Natural killer cell treated with Interleukin-12 subunit alpha and Interleukin-12 subunit beta and Interleukin-15 and Interleukin-18, amount 100 ng/mL, for 72 hours (primary cell): ENCODE data around the gene TPI1. TPM values are rescaled to one million over a fixed set of nuclear protein-coding genes. Genes with fewer than 3 reads are reported as not detected.
A peak's percentile ranks its signal among the peaks of the same experiment; 100 is the strongest.

Experiments
- ATAC-seq, 2 donors: fragments of 150-1000 bp; cut with Tn5 transposase in 1 of 2; sonication (Bioruptor Pico), chemical (Tn5 transposase) in 1 of 2; 2 replicates each; pipeline ENCODE4 v1.10.0; 2021
- DNase-seq: peaks from one replicate; pipeline ENCODE4 v3.0.0; 2022; ENCODE audit warnings: low spot score
- H3K27ac Mint-ChIP-seq, 2 donors: 1 replicate in 1 of 2; 2 replicates in 1 of 2; pipeline ENCODE4 v1.8.0; 2022; ENCODE audit warnings: mixed read lengths in 2 of 2, mild to moderate bottlenecking in 1 of 2, moderate library complexity in 1 of 2
- H3K27me3 Mint-ChIP-seq, 2 donors: 1 replicate in 1 of 2; 2 replicates in 1 of 2; pipeline ENCODE4 v1.8.0; 2022; ENCODE audit warnings: mixed read lengths in 2 of 2
- H3K36me3 Mint-ChIP-seq: one replicate; pipeline ENCODE4 v1.8.0; 2022; ENCODE audit warnings: mixed read lengths
- H3K4me1 Mint-ChIP-seq, 2 donors: 1 replicate in 1 of 2; 2 replicates in 1 of 2; pipeline ENCODE4 v1.8.0; 2022; ENCODE audit warnings: low read depth in 2 of 2, mixed read lengths in 2 of 2, mild to moderate bottlenecking in 1 of 2
- H3K4me3 Mint-ChIP-seq: one replicate; pipeline ENCODE4 v1.8.0; 2022; ENCODE audit warnings: mixed read lengths
- H3K9me3 Mint-ChIP-seq: 2 replicates; pipeline ENCODE4 v1.8.0; 2022; ENCODE audit warnings: mixed read lengths
- total RNA-seq, 2 donors: library from RNA; stranded (reverse); gene quantifications; one replicate each; pipeline ENCODE4 v1.2.3, GENCODE V29; 2022

The TPI1 gene
- total RNA-seq, 2 donors from 2014 or later, result 1,157 to 1,903 TPM

DNA sequence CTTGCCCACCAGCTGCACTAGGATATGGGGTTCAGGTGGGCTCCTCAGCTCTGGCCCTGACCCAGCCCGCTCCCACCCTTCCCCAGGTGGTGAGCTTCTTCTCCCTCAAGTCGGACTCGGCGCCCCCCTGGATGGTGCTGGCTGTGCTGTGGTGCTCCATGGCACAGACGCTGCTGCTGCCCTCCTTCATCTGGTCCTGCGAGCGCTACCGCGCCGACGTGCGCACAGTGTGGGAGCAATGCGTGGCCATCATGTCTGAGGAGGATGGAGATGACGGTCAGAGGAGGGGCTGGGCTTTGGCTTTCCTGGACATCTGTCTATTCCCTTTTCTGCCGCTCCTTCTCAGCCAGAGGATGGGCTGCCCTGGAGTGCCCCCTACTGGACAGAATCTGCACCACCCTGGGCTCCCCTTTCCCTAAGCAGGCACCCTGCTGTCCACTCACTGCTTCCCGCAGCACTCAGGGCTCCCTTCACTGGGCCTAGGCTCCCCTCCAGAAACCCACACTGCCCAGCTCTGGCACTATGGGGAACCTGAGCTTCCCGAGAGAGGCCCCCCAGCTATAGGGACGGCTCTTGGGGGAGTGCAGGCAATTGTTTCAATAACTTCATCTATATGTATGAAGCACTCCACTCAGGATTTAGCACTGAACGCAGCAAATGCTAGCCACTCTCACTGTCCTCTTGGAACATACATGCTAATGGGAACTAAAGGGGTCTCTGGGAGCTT, 41.8 kb upstream of the TPI1 start:
- H3K27ac Mint-ChIP-seq, result no peak overlapping the region
- H3K27me3 Mint-ChIP-seq, result peaks cover 64 to 67% of the 10 kb centered on the region in 2 donors

DNA sequence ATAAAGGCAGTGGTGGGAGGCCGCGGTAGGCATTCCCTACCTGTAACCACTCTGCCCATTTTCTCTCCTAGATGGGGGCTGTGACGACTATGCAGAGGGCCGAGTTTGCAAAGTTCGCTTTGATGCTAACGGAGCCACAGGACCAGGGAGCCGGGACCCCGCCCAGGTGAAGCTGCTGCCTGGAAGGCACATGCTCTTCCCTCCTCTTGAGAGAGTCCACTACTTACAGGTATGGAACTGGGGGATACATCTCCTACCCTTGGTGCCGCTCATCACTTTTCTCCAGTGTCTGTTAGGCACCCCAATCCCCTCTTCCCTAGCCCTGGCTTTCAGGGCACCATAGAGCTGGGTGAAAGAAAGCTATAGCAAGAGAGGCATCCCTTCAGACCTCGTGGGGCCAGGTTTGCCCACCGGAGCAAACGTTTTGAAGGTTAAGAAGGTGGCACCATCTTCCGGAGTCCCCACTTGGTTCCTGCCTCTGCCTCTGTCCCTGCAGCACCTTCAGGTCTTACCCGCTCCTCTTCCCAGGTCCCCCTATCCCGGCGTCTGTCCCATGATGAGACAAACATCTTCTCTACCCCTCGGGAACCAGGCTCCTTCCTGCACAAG, 41.1 kb upstream of the TPI1 start:
- no peak overlapping the region for H3K27ac Mint-ChIP-seq
- no peaks in the 10 kb centered on the region for H3K36me3 Mint-ChIP-seq
- no peaks in the 10 kb centered on the region for H3K9me3 Mint-ChIP-seq
- ATAC-seq (no peak), DNase-seq (no peak)
- peaks cover 19 to 32% of the 10 kb centered on the region in 2 donors for H3K4me1 Mint-ChIP-seq
- peaks cover 64 to 68% of the 10 kb centered on the region in 2 donors for H3K27me3 Mint-ChIP-seq
- no peak overlapping the region for H3K4me3 Mint-ChIP-seq

More for the DNA sequence above, 41.8 kb upstream of the TPI1 start:
- Mint-ChIP-seq H3K36me3 (no peaks in the 10 kb centered on the region), H3K4me3 (no peak overlapping the region), H3K4me1 (peaks cover 19 to 34% of the 10 kb centered on the region in 2 donors), H3K9me3 (no peaks in the 10 kb centered on the region)
- DNase-seq, result peak; percentile 78
- ATAC-seq, result peak; percentile 67 to 79

DNA sequence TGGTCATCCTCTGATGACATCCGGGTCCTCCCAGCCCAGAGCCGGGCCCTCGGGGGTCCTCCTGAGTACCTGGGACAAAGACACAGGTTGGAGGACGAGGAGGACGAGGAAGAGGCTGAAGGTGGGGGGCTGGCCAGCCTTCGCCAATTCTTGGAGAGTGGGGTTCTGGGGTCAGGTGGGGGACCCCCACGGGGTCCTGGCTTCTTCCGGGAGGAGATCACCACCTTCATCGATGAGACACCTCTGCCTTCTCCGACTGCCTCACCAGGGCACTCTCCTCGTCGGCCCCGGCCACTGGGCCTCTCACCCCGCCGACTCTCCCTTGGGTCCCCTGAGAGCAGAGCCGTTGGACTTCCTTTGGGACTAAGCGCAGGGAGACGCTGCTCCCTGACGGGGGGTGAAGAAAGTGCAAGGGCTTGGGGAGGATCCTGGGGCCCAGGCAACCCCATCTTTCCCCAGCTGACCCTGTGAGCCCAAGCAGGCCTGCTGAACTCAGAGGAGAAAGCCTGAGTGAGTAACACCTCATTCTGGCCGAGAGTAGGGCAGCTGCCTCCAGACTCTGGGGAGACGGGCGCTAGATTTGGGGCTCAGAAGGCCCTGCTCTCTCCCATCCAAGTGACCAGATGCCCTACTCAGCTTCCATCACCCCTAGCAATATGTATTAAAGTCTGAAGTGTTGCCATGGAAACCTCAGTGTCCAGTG, 40.4 kb upstream of the TPI1 start:
- H3K4me1 Mint-ChIP-seq, result peaks cover 19 to 30% of the 10 kb centered on the region in 2 donors
- no peaks in the 10 kb centered on the region for H3K9me3 Mint-ChIP-seq
- no peak overlapping the region for H3K27ac Mint-ChIP-seq
- peaks cover 68 to 75% of the 10 kb centered on the region in 2 donors for H3K27me3 Mint-ChIP-seq
- H3K36me3 Mint-ChIP-seq, result no peaks in the 10 kb centered on the region
- H3K4me3 Mint-ChIP-seq, result peak overlapping the region; percentile 51
- DNase-seq (no peak), ATAC-seq (no peak)

DNA sequence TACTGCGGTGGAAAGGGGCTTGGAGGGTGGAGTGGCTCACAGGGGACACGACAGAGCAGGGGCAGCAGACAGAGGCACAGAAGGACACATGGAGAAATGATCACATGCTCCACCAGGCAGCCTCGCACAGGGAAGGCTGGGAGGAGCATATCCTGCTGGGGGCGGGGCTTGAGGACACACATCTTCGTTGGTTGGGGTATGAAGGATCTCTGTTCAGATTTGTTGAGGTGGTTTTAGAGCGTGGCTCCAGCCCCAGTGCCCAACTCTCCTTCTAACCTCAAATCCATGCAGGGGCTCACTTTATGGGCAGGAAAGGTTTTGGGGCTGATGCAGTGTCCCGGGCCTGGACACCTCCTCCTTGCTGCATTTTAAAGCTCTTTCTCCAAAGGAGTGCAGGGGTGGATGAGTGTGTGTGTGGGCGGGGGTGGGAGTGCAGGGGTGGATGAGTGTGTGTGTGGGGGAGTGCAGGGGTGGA, 39.9 kb upstream of the TPI1 start:
- DNase-seq, result no peak
- Mint-ChIP-seq H3K4me3 (peak overlapping the region; percentile 51), H3K4me1 (peaks cover 19 to 27% of the 10 kb centered on the region in 2 donors), H3K27me3 (peaks cover 68 to 73% of the 10 kb centered on the region in 2 donors), H3K9me3 (no peaks in the 10 kb centered on the region), H3K27ac (no peak overlapping the region), H3K36me3 (no peaks in the 10 kb centered on the region)
- ATAC-seq, result no peak

DNA sequence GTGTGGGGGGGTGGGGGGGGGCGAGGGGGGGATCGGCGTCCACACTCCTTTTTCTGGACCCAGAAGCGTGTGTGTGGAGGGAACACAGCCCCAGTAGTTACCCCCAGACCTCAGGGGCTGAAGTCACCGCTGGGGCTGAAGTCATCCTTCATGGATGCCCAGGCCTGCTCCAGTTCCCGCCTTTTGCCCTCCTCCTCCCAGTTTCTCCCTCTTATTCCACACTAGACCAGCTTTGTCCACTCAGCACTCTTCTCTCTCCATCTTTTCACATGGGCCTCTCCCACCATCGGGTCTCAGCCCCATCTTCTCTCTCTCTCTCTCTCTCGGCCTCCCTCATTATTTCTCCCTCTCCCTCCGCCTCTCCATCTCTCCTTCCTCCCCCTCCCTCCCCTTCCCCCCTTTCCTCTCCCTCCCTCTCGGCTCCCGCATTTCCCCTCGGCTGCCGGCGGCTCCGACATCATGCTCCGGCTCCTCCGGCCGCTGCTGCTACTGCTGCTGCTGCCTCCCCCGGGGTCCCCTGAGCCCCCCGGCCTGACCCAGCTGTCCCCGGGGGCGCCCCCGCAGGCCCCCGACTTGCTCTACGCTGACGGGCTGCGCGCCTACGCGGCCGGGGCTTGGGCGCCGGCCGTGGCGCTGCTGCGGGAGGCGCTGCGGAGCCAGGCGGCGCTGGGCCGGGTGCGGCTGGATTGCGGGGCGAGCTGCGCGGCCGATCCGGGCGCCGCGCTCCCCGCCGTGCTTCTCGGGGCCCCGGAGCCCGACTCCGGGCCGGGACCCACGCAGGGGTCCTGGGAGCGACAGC, 39.1 kb upstream of the TPI1 start, which contains the start of gene P3H3:
TSS of gene P3H3 (plus strand) at position 426 of the 799 bp plus-strand sequence. CDS start at position 460, 34 bp downstream.
- peak within 1 kb of the TSS; percentile 83 for H3K4me3 Mint-ChIP-seq
- peaks cover 19 to 22% of the 10 kb centered on the region in 2 donors for H3K4me1 Mint-ChIP-seq
- no peaks in the 10 kb centered on the region for H3K9me3 Mint-ChIP-seq
- no peak for DNase-seq
- peaks cover 62 to 67% of the 10 kb centered on the region in 2 donors for H3K27me3 Mint-ChIP-seq
- H3K36me3 Mint-ChIP-seq, result no peaks in the 10 kb centered on the region
- peak within 1 kb of the TSS in 1 of 2 donors; percentile 61 for H3K27ac Mint-ChIP-seq
- peak; percentile 26 to 37 for ATAC-seq

DNA sequence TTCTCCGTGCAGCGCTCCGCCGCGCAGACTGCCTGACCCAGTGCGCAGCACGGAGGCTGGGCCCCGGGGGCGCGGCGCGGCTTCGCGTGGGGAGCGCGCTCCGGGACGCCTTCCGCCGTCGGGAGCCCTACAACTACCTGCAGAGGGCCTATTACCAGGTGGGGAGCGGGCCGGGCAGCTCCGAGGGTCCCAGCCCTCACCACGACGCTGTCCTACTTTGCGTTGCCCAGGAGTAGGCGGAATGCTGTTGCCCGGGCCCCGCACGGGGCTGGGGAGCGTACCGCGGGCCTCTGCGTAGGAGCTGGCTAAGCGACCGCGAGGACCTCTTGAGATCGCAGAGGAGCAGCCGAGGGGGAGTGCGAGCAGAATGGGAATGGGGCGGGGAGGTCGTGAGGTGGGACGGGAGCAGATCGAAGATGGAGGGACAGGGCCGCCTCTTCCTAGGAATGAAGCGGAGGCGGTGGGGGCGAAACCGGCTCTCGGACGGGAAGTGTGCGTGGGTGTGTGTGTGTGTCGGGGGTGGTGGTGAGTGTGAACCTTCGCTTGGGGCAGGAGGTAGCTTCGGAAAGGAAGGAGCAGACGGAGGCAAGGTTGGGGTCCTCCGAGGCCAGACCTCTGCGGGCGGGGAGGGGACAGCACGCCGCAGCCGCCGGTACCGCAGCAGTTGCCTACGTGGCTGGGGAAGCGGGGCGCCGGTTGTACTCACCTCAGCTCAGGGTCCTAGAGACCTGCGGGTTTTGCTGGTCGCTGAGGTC, 38.4 kb upstream of the TPI1 start:
- Mint-ChIP-seq H3K36me3 (no peaks in the 10 kb centered on the region), H3K27me3 (peaks cover 59 to 67% of the 10 kb centered on the region in 2 donors), H3K9me3 (no peaks in the 10 kb centered on the region), H3K4me1 (peaks cover 19 to 22% of the 10 kb centered on the region in 2 donors), H3K4me3 (peak overlapping the region; percentile 83), H3K27ac (peak overlapping the region in 1 of 2 donors; percentile 61)
- no peak for DNase-seq
- ATAC-seq, result peak; percentile 37 to 59

DNA sequence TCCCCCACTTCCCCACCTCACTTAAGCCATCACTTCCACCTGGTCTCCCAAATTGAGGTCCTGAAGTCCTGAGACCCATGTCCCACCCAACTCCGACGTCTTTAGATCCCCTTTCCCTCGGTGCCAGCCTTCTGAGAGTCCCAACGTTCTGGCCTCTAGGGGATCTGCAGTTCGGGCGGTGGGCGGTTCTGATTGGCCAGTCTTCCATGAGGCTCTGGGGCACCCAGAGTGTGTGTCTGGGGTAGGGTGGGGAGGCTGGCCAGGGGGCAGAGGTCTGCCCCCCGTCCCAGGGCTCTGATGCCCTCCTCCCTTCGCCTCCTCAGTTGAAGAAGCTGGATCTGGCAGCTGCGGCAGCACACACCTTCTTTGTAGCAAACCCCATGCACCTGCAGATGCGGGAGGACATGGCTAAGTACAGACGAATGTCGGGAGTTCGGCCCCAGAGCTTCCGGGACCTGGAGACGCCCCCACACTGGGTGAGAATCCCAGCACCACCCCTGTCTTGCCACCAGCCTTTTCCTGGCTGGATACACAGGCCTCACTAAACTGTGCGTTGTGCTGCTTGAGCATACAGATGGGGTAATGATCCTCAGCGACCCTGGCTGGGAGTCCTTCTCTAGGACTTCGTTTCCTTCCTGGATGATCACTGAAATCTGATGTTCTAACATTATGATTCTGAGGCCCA, 37.7 kb upstream of the TPI1 start:
- H3K27ac Mint-ChIP-seq, result peak overlapping the region in 1 of 2 donors; percentile 61

DNA sequence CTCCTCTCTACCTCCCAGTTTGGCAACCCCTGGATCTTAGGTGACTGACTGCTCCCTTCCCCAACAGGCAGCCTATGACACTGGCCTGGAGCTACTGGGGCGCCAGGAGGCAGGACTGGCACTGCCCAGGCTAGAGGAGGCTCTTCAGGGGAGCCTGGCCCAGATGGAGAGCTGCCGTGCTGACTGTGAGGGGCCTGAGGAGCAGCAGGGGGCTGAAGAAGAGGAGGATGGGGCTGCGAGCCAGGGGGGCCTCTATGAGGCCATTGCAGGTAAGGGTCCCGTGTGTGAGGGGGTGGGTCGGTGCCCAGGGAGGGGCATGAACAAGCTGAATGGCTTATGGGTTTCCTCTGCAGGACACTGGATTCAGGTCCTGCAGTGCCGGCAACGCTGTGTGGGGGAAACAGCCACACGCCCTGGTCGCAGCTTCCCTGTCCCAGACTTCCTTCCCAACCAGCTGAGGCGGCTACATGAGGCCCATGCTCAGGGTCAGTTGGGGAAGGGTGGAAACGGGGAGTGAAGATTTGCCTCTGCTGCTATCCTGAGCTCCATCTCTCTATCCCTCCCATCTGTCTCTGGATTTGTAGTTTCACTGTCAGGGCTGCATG, 36.9 kb upstream of the TPI1 start:
- Mint-ChIP-seq H3K4me1 (peaks cover 16 to 21% of the 10 kb centered on the region in 2 donors), H3K27ac (no peak overlapping the region), H3K4me3 (no peak overlapping the region), H3K9me3 (no peaks in the 10 kb centered on the region), H3K27me3 (peaks cover 47 to 54% of the 10 kb centered on the region in 2 donors), H3K36me3 (no peaks in the 10 kb centered on the region)
- no peak for ATAC-seq
- DNase-seq, result no peak

More for the DNA sequence above, 37.7 kb upstream of the TPI1 start:
- H3K4me3 Mint-ChIP-seq, result peak overlapping the region; percentile 83
- no peaks in the 10 kb centered on the region for H3K36me3 Mint-ChIP-seq
- DNase-seq, result no peak
- H3K27me3 Mint-ChIP-seq, result peaks cover 54 to 61% of the 10 kb centered on the region in 2 donors
- ATAC-seq, result no peak
- H3K4me1 Mint-ChIP-seq, result peaks cover 19 to 22% of the 10 kb centered on the region in 2 donors
- no peaks in the 10 kb centered on the region for H3K9me3 Mint-ChIP-seq

DNA sequence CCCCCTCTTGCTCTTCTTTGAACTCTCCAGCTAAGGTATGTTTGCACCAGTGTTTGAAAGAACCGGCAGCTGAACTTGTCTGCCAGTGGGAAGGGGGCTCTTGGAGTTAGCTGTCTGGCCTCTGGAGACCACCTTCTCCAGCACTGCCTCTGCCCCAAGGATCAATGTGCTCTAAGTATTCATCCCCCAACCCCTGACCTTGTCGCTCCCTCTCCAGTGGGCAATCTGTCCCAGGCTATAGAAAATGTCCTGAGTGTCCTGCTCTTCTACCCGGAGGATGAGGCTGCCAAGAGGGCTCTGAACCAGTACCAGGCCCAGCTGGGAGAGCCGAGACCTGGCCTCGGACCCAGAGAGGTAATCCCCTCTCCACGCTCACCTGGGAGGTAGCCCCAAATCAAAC, 36.3 kb upstream of the TPI1 start:
- Mint-ChIP-seq H3K36me3 (no peaks in the 10 kb centered on the region), H3K4me3 (no peak overlapping the region), H3K27me3 (peaks cover 43 to 48% of the 10 kb centered on the region in 2 donors), H3K27ac (no peak overlapping the region), H3K9me3 (no peaks in the 10 kb centered on the region), H3K4me1 (peaks cover 16 to 21% of the 10 kb centered on the region in 2 donors)
- DNase-seq (no peak), ATAC-seq (no peak)

DNA sequence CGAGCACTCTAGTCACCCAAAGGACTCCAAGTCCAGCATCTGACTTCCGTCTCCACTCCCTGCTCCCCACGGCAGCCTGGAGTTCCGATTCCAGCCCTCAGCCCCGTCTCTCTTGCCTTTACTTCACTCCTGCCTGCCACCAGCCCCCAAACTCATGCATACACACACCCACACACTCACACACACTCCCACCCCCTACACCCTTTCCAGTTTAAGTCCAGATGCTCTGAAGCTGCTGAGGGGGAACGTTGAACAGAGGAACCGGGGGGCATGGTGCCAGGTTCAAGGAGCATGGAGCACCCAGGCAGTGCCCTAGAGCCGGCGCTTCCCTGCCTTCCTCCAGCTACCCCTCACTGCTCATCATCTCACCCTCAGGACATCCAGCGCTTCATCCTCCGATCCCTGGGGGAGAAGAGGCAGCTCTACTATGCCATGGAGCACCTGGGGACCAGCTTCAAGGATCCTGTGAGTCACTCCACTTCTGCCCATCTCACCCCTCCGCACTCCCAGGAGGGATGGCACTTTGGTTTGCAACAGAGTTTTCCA, 35.8 kb upstream of the TPI1 start:
- Mint-ChIP-seq H3K27ac (no peak overlapping the region), H3K4me3 (no peak overlapping the region), H3K9me3 (no peaks in the 10 kb centered on the region), H3K27me3 (peaks cover 38 to 44% of the 10 kb centered on the region in 2 donors), H3K36me3 (no peaks in the 10 kb centered on the region), H3K4me1 (peaks cover 16 to 21% of the 10 kb centered on the region in 2 donors)
- ATAC-seq, result no peak
- no peak for DNase-seq

DNA sequence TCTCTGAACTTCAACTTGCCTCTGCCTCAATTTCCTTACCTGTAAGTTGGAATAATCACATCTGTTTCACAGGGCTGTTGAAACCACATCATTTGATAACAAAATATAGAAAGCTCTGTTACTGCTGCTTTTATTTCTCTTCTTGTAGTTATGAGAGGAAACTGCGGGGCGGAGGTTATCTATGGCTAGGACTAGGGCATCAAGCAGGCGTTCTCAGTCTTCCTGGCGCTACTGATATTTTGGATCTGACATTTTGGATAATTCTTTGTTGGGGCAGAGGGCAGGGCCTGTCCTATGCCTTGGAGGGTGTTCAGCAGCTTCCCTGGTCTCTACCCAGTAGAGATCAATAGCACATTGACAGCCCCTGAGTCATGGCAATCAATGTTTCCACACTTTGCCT, 35.2 kb upstream of the TPI1 start:
- Mint-ChIP-seq H3K4me3 (no peak overlapping the region), H3K9me3 (no peaks in the 10 kb centered on the region), H3K27ac (no peak overlapping the region), H3K27me3 (peaks cover 33 to 38% of the 10 kb centered on the region in 2 donors), H3K4me1 (peaks cover 15 to 21% of the 10 kb centered on the region in 2 donors), H3K36me3 (no peaks in the 10 kb centered on the region)
- ATAC-seq, result no peak
- no peak for DNase-seq
